Stomach smooth muscle (tissue), 2 donors: ENCODE measurements around the gene CA10.

Experiments
- H3K27ac ChIP-seq: one replicate; pipeline ENCODE4 v1.7.0; 2013; ENCODE audit warnings: mild to moderate bottlenecking, low read length, inconsistent platforms
- H3K27me3 ChIP-seq, 2 donors: one replicate each; pipeline ENCODE4 v1.7.0; 2013; ENCODE audit warnings: low read length in 2 of 2; ENCODE audit not compliant: insufficient read depth in 2 of 2, control insufficient read depth in 1 of 2
- H3K36me3 ChIP-seq, 2 donors: one replicate each; pipeline ENCODE4 v1.7.0; 2013; ENCODE audit warnings: low read length in 2 of 2; ENCODE audit not compliant: control insufficient read depth in 2 of 2, insufficient read depth in 2 of 2
- H3K4me1 ChIP-seq: one replicate; pipeline ENCODE4 v1.7.0; 2013; ENCODE audit warnings: low read length; ENCODE audit not compliant: control insufficient read depth, insufficient read depth
- H3K4me3 ChIP-seq, 2 donors: one replicate each; pipeline ENCODE4 v1.7.0; 2013; ENCODE audit warnings: low read length in 2 of 2
- H3K9ac ChIP-seq, 2 donors: one replicate each; pipeline ENCODE4 v1.7.0; 2013; ENCODE audit warnings: low read length in 2 of 2, mild to moderate bottlenecking in 1 of 2
- H3K9me3 ChIP-seq, 2 donors: one replicate each; pipeline ENCODE4 v1.7.0; 2013; ENCODE audit warnings: low read length in 2 of 2; ENCODE audit not compliant: control insufficient read depth in 2 of 2
- donor health status: healthy.
- donor health status: Pancreatic carcinoma.

CA10 gene

GRCh38 chr17:51685287-51685909, 473.1 kb downstream of the CA10 start:
- H3K9me3 ChIP-seq = no peaks in the 10 kb centered on the region
- no peaks in the 10 kb centered on the region for H3K36me3 ChIP-seq
- no peaks in the 10 kb centered on the region for H3K4me1 ChIP-seq
- no peak overlapping the region for H3K27ac ChIP-seq
- no peak overlapping the region for H3K9ac ChIP-seq
- H3K27me3 ChIP-seq = no peaks in the 10 kb centered on the region
- no peak overlapping the region for H3K4me3 ChIP-seq

- H3K27me3 ChIP-seq = no peaks in the 10 kb centered on the region
- no peak overlapping the region for H3K9ac ChIP-seq
- H3K27ac ChIP-seq = no peak overlapping the region
- no peak overlapping the region for H3K4me3 ChIP-seq
- no peaks in the 10 kb centered on the region for H3K36me3 ChIP-seq
- H3K4me1 ChIP-seq = no peaks in the 10 kb centered on the region
- H3K9me3 ChIP-seq = no peaks in the 10 kb centered on the region
These were observed 474.3 kb downstream of the CA10 start for GRCh38 chr17:51684214-51684613.

GRCh38 chr17:51683291-51683690, 475.2 kb downstream of the CA10 start:
- H3K4me3 ChIP-seq = no peak overlapping the region
- H3K9me3 ChIP-seq = no peaks in the 10 kb centered on the region
- no peaks in the 10 kb centered on the region for H3K4me1 ChIP-seq
- no peaks in the 10 kb centered on the region for H3K27me3 ChIP-seq
- H3K27ac ChIP-seq = no peak overlapping the region
- H3K9ac ChIP-seq = no peak overlapping the region
- no peaks in the 10 kb centered on the region for H3K36me3 ChIP-seq

- Histone ChIP-seq H3K27ac (no peak overlapping the region), H3K4me1 (no peaks in the 10 kb centered on the region), H3K9me3 (peaks cover 0 to under 1% of the 10 kb centered on the region in 2 donors)
These were observed 476.4 kb downstream of the CA10 start for GRCh38 chr17:51682115-51682514.

GRCh38 chr17:51677875-51678274, 480.6 kb downstream of the CA10 start:
- Histone ChIP-seq H3K36me3 (no peaks in the 10 kb centered on the region), H3K9me3 (peaks cover 0 to 2% of the 10 kb centered on the region in 2 donors), H3K4me1 (no peaks in the 10 kb centered on the region), H3K4me3 (no peak overlapping the region), H3K27ac (no peak overlapping the region), H3K9ac (no peak overlapping the region), H3K27me3 (no peaks in the 10 kb centered on the region)

More at GRCh38 chr17:51682115-51682514, 476.4 kb downstream of the CA10 start:
- H3K9ac ChIP-seq = no peak overlapping the region
- H3K36me3 ChIP-seq = no peaks in the 10 kb centered on the region
- no peak overlapping the region for H3K4me3 ChIP-seq
- no peaks in the 10 kb centered on the region for H3K27me3 ChIP-seq

GRCh38 chr17:51676691-51677487, 481.6 kb downstream of the CA10 start:
- H3K27me3 ChIP-seq = no peaks in the 10 kb centered on the region
- H3K36me3 ChIP-seq = no peaks in the 10 kb centered on the region
- H3K4me1 ChIP-seq = no peaks in the 10 kb centered on the region
- peaks cover 0 to 2% of the 10 kb centered on the region in 2 donors for H3K9me3 ChIP-seq
- no peak overlapping the region for H3K9ac ChIP-seq
- H3K4me3 ChIP-seq = no peak overlapping the region
- H3K27ac ChIP-seq = no peak overlapping the region

GRCh38 chr17:51674579-51675255, 483.8 kb downstream of the CA10 start:
- H3K27ac ChIP-seq = no peak overlapping the region
- no peak overlapping the region for H3K4me3 ChIP-seq
- H3K4me1 ChIP-seq = no peaks in the 10 kb centered on the region
- H3K36me3 ChIP-seq = no peaks in the 10 kb centered on the region
- no peak overlapping the region for H3K9ac ChIP-seq
- H3K9me3 ChIP-seq = peaks cover 0 to 2% of the 10 kb centered on the region in 2 donors
- H3K27me3 ChIP-seq = no peaks in the 10 kb centered on the region

GRCh38 chr17:51673070-51673469, 485.4 kb downstream of the CA10 start:
- Histone ChIP-seq H3K4me1 (no peaks in the 10 kb centered on the region), H3K9ac (no peak overlapping the region), H3K4me3 (no peak overlapping the region), H3K27me3 (no peaks in the 10 kb centered on the region), H3K27ac (no peak overlapping the region), H3K9me3 (peaks cover 0 to 2% of the 10 kb centered on the region in 2 donors), H3K36me3 (no peaks in the 10 kb centered on the region)

- H3K27ac ChIP-seq = no peak overlapping the region
- H3K27me3 ChIP-seq = no peaks in the 10 kb centered on the region
- H3K9ac ChIP-seq = no peak overlapping the region
- H3K9me3 ChIP-seq = peaks cover 0 to 5% of the 10 kb centered on the region in 2 donors
- no peaks in the 10 kb centered on the region for H3K36me3 ChIP-seq
- no peaks in the 10 kb centered on the region for H3K4me1 ChIP-seq
- no peak overlapping the region for H3K4me3 ChIP-seq
These were observed 486.4 kb downstream of the CA10 start for GRCh38 chr17:51672065-51672464.

- H3K4me3 ChIP-seq = no peak overlapping the region
- no peaks in the 10 kb centered on the region for H3K4me1 ChIP-seq
- H3K9me3 ChIP-seq = peaks cover 2 to 4% of the 10 kb centered on the region in 2 donors
- no peaks in the 10 kb centered on the region for H3K27me3 ChIP-seq
- H3K36me3 ChIP-seq = no peaks in the 10 kb centered on the region
- H3K27ac ChIP-seq = no peak overlapping the region
- no peak overlapping the region for H3K9ac ChIP-seq
These were observed 487.6 kb downstream of the CA10 start for GRCh38 chr17:51670899-51671298.

GRCh38 chr17:51668963-51669246, 489.6 kb downstream of the CA10 start:
- no peak overlapping the region for H3K4me3 ChIP-seq
- H3K36me3 ChIP-seq = no peaks in the 10 kb centered on the region
- no peak overlapping the region for H3K27ac ChIP-seq
- no peaks in the 10 kb centered on the region for H3K27me3 ChIP-seq
- H3K9me3 ChIP-seq = peaks cover 3 to 4% of the 10 kb centered on the region in 2 donors
- no peak overlapping the region for H3K9ac ChIP-seq
- no peaks in the 10 kb centered on the region for H3K4me1 ChIP-seq
